Measurements from ENCODE around the gene CFAP74.

- TF ChIP-seq POLR2A (IDR thresholded peaks at IDR 0.05; ENCODE audit: low read depth, low read length) (no peak), POLR2AphosphoS5 (IDR thresholded peaks at IDR 0.05; ENCODE audit: low read depth, low read length) (no peak), TAF1 (IDR thresholded peaks at IDR 0.05; ENCODE audit: borderline replicate concordance, low read depth, low read length) (no peak)
These were observed 107.9 kb downstream of the CFAP74 start for GRCh38 chr1:1895456-1896336.

All from GM12892 (cell line).